ENCODE data around the gene TARM1.
"Not testable (repeated sequence)": the region's sequence is repeated elsewhere in the genome, so short reads cannot be mapped to it uniquely, and the experiment has no call there.

The TARM1 gene

GRCh38 chr19:54099190-54099902 is 18.2 kb upstream of the TARM1 start:
- DNase-seq: no peak

GRCh38 chr19:54096617-54097106 is 15.5 kb upstream of the TARM1 start:
- DNase-seq: no peak

GRCh38 chr19:54095859-54096616 is 14.9 kb upstream of the TARM1 start:
- not testable (repeated sequence) for DNase-seq

- DNase-seq: no peak
Measured at GRCh38 chr19:54095136-54095858, 14.1 kb upstream of the TARM1 start.

- DNase-seq: no peak
Measured at GRCh38 chr19:54094426-54095000, 13.3 kb upstream of the TARM1 start.

GRCh38 chr19:54084410-54084809 is 3.2 kb upstream of the TARM1 start:
- no peak for DNase-seq

- DNase-seq: no peak
Measured at GRCh38 chr19:54077334-54077733, 3.8 kb downstream of the TARM1 start.

GRCh38 chr19:54074851-54075250 is 6.3 kb downstream of the TARM1 start:
- no peak for DNase-seq

GRCh38 chr19:54073829-54074228 is 7.3 kb downstream of the TARM1 start:
- DNase-seq: no peak

- no peak for DNase-seq
Measured at GRCh38 chr19:54069470-54069869, 11.7 kb downstream of the TARM1 start.

- DNase-seq: no peak
Measured at GRCh38 chr19:54063350-54064116, 17.6 kb downstream of the TARM1 start, which contains the start of gene VSTM1. Gene VSTM1, minus strand, starts transcription at chr19:54063897. Its CDS starts 120 bp downstream, at chr19:54063777.

GRCh38 chr19:54062643-54063042 is 18.5 kb downstream of the TARM1 start:
- no peak for DNase-seq

- no peak for DNase-seq
Measured at GRCh38 chr19:54047616-54048015, 33.5 kb downstream of the TARM1 start.

- DNase-seq: no peak
Measured at GRCh38 chr19:54045771-54046170, 35.4 kb downstream of the TARM1 start.

GRCh38 chr19:54042989-54043388 is 38.2 kb downstream of the TARM1 start:
- DNase-seq: no peak

GRCh38 chr19:54041969-54042606 is 39.1 kb downstream of the TARM1 start:
- no peak for DNase-seq

GRCh38 chr19:54040003-54040402 is 41.2 kb downstream of the TARM1 start:
- DNase-seq: no peak

- not testable (repeated sequence) for DNase-seq
Measured at GRCh38 chr19:54036542-54036941, 44.6 kb downstream of the TARM1 start.

- no peak for DNase-seq
Measured at GRCh38 chr19:54035215-54036178, 45.7 kb downstream of the TARM1 start.

- no peak for DNase-seq
Measured at GRCh38 chr19:54030895-54031586, 50.1 kb downstream of the TARM1 start.

Measured in NCI-H187 (cell line).